HepG2 (cell line): ENCODE results near the gene MIDN. TPM values are rescaled to one million over a fixed set of nuclear protein-coding genes. Genes with fewer than 3 reads are reported as not detected.

Experiments
- ARNT2 ChIP-seq: sonication (generic); formaldehyde crosslinking; IDR thresholded peaks from 2 replicates; pipeline ENCODE4 v1.8.0; 2022; ENCODE audit warnings: mild to moderate bottlenecking, low read depth, missing genetic modification reagents, moderate library complexity
- ATF7-NPFF ChIP-seq: sonication (generic); formaldehyde crosslinking; IDR thresholded peaks from 2 replicates; pipeline ENCODE4 v1.8.1; 2023; ENCODE audit warnings: mild to moderate bottlenecking, low read depth, missing genetic modification reagents, moderate library complexity
- ESRRA ChIP-seq: sonication (generic); formaldehyde crosslinking; IDR thresholded peaks from 2 replicates; pipeline ENCODE4 v1.5.1; 2020; ENCODE audit warnings: mild to moderate bottlenecking, low read depth, missing genetic modification reagents
- HNF4G ChIP-seq, 2 experiments: sonication (generic) in 1 of 2; formaldehyde crosslinking in 1 of 2; IDR thresholded peaks; 2 replicates each; pipeline versions ENCODE4 v1.4.0 to v1.6.1; 2011 to 2020; ENCODE audit warnings: borderline replicate concordance in 2 of 2, low read depth in 2 of 2, mild to moderate bottlenecking in 2 of 2, low read length in 1 of 2, missing genetic modification reagents in 1 of 2, moderate library complexity in 1 of 2
- HOXD1 ChIP-seq: sonication (generic); formaldehyde crosslinking; IDR thresholded peaks from 2 replicates; pipeline ENCODE4 v1.5.0; 2020; ENCODE audit warnings: missing genetic modification reagents
- IRX3 ChIP-seq: sonication (generic); formaldehyde crosslinking; IDR thresholded peaks from 2 replicates; pipeline ENCODE4 v1.8.1; 2023; ENCODE audit warnings: mild to moderate bottlenecking, low read depth, missing genetic modification reagents, borderline replicate concordance
- ISX ChIP-seq: sonication (generic); formaldehyde crosslinking; conservative IDR thresholded peaks from 2 replicates; pipeline ENCODE4 v1.5.0; 2020; ENCODE audit warnings: missing genetic modification reagents
- MYC ChIP-seq: sonication (generic); formaldehyde crosslinking; IDR thresholded peaks from 2 replicates; pipeline ENCODE4 v1.9.0; 2021; ENCODE audit warnings: missing genetic modification reagents, borderline replicate concordance
- POGZ ChIP-seq: sonication (generic); formaldehyde crosslinking; IDR thresholded peaks from 2 replicates; pipeline ENCODE4 v1.4.0; 2020; ENCODE audit warnings: mild to moderate bottlenecking, missing genetic modification reagents
- POLR2AphosphoS5 ChIP-seq: IDR thresholded peaks from 2 replicates; pipeline ENCODE4 v1.6.1; 2012; ENCODE audit warnings: low read depth, low read length
- TAF1 ChIP-seq: sonication (generic); formaldehyde crosslinking; IDR thresholded peaks from 2 replicates; pipeline ENCODE4 v1.4.0; 2020; ENCODE audit warnings: missing genetic modification reagents
- THAP11 ChIP-seq: IDR thresholded peaks from 2 replicates; pipeline ENCODE4 v1.6.1; 2016; ENCODE audit warnings: missing biosample characterization, missing genetic modification reagents
- ZFYVE20 ChIP-seq: sonication (generic); formaldehyde crosslinking; IDR thresholded peaks from 2 replicates; pipeline ENCODE4 v1.8.0; 2023; ENCODE audit warnings: low read depth, mild to moderate bottlenecking, moderate library complexity, missing genetic modification reagents, borderline replicate concordance
- ZNF484 ChIP-seq: sonication (generic); formaldehyde crosslinking; IDR thresholded peaks from 2 replicates; pipeline ENCODE4 v1.5.1; 2020; ENCODE audit warnings: mild to moderate bottlenecking, low read depth, missing genetic modification reagents, borderline replicate concordance
- ZNF543 ChIP-seq: sonication (generic); formaldehyde crosslinking; IDR thresholded peaks from 2 replicates; pipeline ENCODE4 v1.4.0; 2020; ENCODE audit warnings: mild to moderate bottlenecking, missing genetic modification reagents
- ZNF546 ChIP-seq: sonication (generic); formaldehyde crosslinking; conservative IDR thresholded peaks from 2 replicates; pipeline ENCODE4 v1.8.1; 2023; ENCODE audit warnings: mild to moderate bottlenecking, missing genetic modification reagents
- ZNF549 ChIP-seq: sonication (generic); formaldehyde crosslinking; IDR thresholded peaks from 2 replicates; pipeline ENCODE4 v1.5.0; 2020; ENCODE audit warnings: missing genetic modification reagents
- ZNF768 ChIP-seq: sonication (generic); formaldehyde crosslinking; IDR thresholded peaks from 2 replicates; pipeline ENCODE4 v1.4.0; 2020; ENCODE audit warnings: missing genetic modification reagents
- ZSCAN9 ChIP-seq: IDR thresholded peaks from 2 replicates; pipeline ENCODE4 v1.6.1; 2016; ENCODE audit warnings: borderline replicate concordance
- polyA plus RNA-seq, 8 experiments: library from polyadenylated mRNA; depleted of rRNA in 3 of 8; stranded (reverse) in 7 of 8; unstranded in 1 of 8; fragments of >200 nt; fragmentation: Illumina TruSeq in 4 of 8; extraction: Trizol in 4 of 8; gene quantifications; 2 replicates each; pipeline versions ENCODE4 v1.2.1 to v1.2.3, GENCODE V29; 2011 to 2016; ENCODE audit warnings: low read depth in 4 of 8, missing spikeins in 1 of 8, mixed read lengths in 1 of 8; ENCODE audit not compliant: insufficient read depth in 1 of 8
- total RNA-seq, 5 experiments: library from RNA; depleted of rRNA; stranded (reverse); fragments of >200 nt; fragmentation: Illumina TruSeq; extraction: Trizol; gene quantifications; 2 replicates each; pipeline ENCODE4 v1.2.3, GENCODE V29; 2016; ENCODE audit warnings: low read depth in 1 of 5
- TF ChIP-seq, protein P1 (sequence below): sonication (generic); formaldehyde crosslinking; IDR thresholded peaks from 2 replicates; pipeline ENCODE4 v1.8.0; 2022; ENCODE audit warnings: missing genetic modification reagents, mild to moderate bottlenecking, moderate library complexity, borderline replicate concordance
- TF ChIP-seq, protein P2 (sequence below): sonication (generic); formaldehyde crosslinking; IDR thresholded peaks from 2 replicates; pipeline ENCODE4 v1.4.0; 2020; ENCODE audit warnings: missing genetic modification reagents, borderline replicate concordance
- TF ChIP-seq, protein P3 (sequence below): sonication (generic); formaldehyde crosslinking; IDR thresholded peaks from 2 replicates; pipeline ENCODE4 v1.5.0; 2020; ENCODE audit warnings: mild to moderate bottlenecking, missing genetic modification reagents

Gene MIDN
- total and polyA plus RNA-seq, 2 of the 13 experiments (the other 11 are each of a cell fraction or from before 2014, with no cell fraction given), result 8.4 to 18.0 TPM

DNA sequence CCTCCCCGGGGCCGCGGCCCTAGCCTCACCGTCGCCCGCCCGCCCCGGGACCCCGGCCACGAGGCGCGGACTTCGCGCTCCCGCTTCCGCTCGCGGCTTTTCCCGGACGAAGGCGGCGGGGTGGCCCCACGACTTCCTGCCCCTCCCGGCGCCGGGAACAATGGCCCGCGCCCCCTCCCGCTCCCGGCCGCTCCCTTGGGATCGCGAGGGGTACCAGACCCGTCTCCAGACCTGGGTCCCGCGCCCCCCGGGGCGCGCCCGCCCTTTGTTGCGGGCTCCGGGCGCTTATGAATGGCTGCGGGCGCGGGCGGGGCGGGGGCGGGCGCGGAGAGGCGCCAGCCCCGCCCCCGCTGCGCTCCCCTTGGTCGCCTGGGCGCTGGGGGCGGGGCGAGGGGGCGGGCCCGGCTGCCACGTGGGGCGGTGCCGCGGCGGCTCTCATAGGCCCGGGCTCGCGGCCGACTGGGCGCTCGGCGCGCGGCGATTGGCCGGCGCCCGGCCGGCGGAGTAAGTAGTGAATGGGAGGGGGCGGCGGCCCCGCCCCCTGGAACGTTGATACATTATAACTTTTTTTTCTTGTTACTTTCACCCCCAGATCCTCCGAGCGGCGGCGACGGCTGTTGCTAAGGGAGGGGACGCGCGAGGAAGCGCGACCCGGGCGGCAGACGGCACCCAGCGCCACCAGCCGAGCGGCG lies 1.1 kb downstream of the MIDN start (continued):
- TF ChIP-seq, protein P1, sequence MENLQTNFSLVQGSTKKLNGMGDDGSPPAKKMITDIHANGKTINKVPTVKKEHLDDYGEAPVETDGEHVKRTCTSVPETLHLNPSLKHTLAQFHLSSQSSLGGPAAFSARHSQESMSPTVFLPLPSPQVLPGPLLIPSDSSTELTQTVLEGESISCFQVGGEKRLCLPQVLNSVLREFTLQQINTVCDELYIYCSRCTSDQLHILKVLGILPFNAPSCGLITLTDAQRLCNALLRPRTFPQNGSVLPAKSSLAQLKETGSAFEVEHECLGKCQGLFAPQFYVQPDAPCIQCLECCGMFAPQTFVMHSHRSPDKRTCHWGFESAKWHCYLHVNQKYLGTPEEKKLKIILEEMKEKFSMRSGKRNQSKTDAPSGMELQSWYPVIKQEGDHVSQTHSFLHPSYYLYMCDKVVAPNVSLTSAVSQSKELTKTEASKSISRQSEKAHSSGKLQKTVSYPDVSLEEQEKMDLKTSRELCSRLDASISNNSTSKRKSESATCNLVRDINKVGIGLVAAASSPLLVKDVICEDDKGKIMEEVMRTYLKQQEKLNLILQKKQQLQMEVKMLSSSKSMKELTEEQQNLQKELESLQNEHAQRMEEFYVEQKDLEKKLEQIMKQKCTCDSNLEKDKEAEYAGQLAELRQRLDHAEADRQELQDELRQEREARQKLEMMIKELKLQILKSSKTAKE (CRISPR knock-in tag), result peak; percentile 58; the same call in 1 of the 2 replicates
- TF ChIP-seq IRX3 (CRISPR knock-in tag) (peak; percentile 75; the same call in 1 of the 2 replicates), HOXD1 (CRISPR knock-in tag) (peak; percentile 53; the same call in 1 of the 2 replicates), MYC (CRISPR knock-in tag) (peak; percentile 85), POGZ (CRISPR knock-in tag) (no peak), ZNF549 (CRISPR knock-in tag) (no peak), ESRRA (peak; percentile 13), THAP11 (CRISPR knock-in tag) (peak; percentile 33; the same call in 1 of the 2 replicates), TAF1 (CRISPR knock-in tag) (peak; percentile 82), POLR2AphosphoS5 (peak; percentile 90), ZSCAN9 (CRISPR knock-in tag) (0 out of 2 replicates have a peak, but pooled peaks have one; percentile 16), ISX (CRISPR knock-in tag) (no peak), ATF7-NPFF (CRISPR knock-in tag) (peak; percentile 49; the same call in 1 of the 2 replicates), ZNF768 (CRISPR knock-in tag) (0 out of 2 replicates have a peak, but pooled peaks have one; percentile 8), ZNF546 (no peak), ZNF543 (peak; percentile 9; the same call in 1 of the 2 replicates), ARNT2 (CRISPR knock-in tag) (peak; percentile 81), HNF4G (IDR thresholded peaks at IDR 0.05; ENCODE audit: borderline replicate concordance, low read depth, low read length) (peak; percentile 33; the same call in 1 of the 2 replicates), HNF4G (CRISPR knock-in tag; IDR thresholded peaks at IDR 0.05; ENCODE audit: borderline replicate concordance, low read depth) (no peak), ZFYVE20 (no peak), ZNF484 (CRISPR knock-in tag) (no peak)
- TF ChIP-seq, protein P2, sequence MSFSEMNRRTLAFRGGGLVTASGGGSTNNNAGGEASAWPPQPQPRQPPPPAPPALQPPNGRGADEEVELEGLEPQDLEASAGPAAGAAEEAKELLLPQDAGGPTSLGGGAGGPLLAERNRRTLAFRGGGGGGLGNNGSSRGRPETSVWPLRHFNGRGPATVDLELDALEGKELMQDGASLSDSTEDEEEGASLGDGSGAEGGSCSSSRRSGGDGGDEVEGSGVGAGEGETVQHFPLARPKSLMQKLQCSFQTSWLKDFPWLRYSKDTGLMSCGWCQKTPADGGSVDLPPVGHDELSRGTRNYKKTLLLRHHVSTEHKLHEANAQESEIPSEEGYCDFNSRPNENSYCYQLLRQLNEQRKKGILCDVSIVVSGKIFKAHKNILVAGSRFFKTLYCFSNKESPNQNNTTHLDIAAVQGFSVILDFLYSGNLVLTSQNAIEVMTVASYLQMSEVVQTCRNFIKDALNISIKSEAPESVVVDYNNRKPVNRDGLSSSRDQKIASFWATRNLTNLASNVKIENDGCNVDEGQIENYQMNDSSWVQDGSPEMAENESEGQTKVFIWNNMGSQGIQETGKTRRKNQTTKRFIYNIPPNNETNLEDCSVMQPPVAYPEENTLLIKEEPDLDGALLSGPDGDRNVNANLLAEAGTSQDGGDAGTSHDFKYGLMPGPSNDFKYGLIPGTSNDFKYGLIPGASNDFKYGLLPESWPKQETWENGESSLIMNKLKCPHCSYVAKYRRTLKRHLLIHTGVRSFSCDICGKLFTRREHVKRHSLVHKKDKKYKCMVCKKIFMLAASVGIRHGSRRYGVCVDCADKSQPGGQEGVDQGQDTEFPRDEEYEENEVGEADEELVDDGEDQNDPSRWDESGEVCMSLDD (CRISPR knock-in tag), result 0 out of 2 replicates have a peak, but pooled peaks have one; percentile 31
- TF ChIP-seq, protein P3, sequence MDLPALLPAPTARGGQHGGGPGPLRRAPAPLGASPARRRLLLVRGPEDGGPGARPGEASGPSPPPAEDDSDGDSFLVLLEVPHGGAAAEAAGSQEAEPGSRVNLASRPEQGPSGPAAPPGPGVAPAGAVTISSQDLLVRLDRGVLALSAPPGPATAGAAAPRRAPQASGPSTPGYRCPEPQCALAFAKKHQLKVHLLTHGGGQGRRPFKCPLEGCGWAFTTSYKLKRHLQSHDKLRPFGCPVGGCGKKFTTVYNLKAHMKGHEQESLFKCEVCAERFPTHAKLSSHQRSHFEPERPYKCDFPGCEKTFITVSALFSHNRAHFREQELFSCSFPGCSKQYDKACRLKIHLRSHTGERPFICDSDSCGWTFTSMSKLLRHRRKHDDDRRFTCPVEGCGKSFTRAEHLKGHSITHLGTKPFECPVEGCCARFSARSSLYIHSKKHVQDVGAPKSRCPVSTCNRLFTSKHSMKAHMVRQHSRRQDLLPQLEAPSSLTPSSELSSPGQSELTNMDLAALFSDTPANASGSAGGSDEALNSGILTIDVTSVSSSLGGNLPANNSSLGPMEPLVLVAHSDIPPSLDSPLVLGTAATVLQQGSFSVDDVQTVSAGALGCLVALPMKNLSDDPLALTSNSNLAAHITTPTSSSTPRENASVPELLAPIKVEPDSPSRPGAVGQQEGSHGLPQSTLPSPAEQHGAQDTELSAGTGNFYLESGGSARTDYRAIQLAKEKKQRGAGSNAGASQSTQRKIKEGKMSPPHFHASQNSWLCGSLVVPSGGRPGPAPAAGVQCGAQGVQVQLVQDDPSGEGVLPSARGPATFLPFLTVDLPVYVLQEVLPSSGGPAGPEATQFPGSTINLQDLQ (CRISPR knock-in tag), result 0 out of 2 replicates have a peak, but pooled peaks have one; percentile 42
